Esophagus mucosa (tissue), 1 donor: ENCODE data around the gene WDR26. TPM values are rescaled to one million over a fixed set of nuclear protein-coding genes. Genes with fewer than 3 reads are reported as not detected.
"Not testable (repeated sequence)": the region's sequence is repeated elsewhere in the genome, so short reads cannot be mapped to it uniquely, and the experiment has no call there.

Source experiments
- ATAC-seq: fragments of 200-7000 bp; cut with Tn5 transposase; one replicate; pipeline ENCODE4 v1.9.1; 2020
- total RNA-seq: library from RNA; stranded (reverse); gene quantifications from one replicate; pipeline ENCODE4 v1.2.4, GENCODE V29; 2023
- donor health status: DM: yes; HTN: yes; CAD: no.

Gene WDR26
- 52.9 TPM for total RNA-seq

DNA sequence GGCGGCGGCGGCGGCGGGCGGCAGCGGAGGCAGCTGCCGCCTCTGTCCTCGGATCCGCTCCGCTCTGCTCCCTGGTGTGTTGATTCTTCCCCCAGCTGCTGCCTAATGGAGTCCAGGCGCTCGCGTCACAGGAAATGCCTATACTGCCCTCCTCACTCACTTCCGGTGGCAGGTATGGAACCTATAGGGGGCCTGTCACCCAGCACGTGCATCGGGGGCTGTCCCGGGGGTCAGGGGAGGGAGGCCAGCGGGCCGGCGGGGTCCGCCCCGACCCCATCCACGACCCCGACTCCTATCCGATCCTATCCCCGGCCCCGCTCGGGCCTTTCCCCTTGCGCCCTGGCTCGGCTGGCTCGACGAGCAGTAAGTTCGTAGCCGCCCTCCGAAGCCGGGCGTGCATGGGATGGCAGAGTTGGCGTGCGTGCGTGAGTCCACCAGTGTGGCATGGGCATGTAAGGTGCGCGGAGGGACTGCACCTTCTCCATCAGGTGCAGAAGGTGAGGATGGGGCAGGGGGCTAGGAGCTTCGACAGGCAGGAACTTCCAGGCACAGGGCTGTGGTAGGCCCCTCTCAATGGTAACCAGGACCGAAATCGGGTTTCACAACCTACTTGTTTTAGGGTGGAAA, at the start of gene WDR26:
WDR26 (minus strand) TSS at position 107 of the 627 bp plus-strand sequence.
- peak; percentile 85 for ATAC-seq

DNA sequence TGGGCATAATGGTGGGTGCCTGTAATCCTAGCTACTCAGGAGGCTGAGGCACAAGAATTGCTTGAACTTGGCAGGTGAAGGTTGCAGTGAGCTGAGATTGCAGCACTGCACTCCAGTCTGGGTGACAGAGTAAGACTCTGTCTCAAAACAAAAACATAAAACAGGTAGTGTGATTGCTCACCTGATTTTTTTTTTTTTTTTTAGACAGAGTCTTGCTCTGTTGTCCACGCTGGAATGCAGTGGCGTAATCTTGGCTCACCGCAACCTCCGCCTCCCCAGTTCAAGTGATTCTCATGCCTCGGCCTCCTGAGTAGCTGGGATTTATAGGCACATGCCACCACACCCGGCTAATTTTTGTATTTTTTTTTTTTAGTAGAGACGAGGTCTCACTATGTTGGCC, 48.6 kb upstream of the WDR26 start:
- peak; percentile 48 for ATAC-seq

DNA sequence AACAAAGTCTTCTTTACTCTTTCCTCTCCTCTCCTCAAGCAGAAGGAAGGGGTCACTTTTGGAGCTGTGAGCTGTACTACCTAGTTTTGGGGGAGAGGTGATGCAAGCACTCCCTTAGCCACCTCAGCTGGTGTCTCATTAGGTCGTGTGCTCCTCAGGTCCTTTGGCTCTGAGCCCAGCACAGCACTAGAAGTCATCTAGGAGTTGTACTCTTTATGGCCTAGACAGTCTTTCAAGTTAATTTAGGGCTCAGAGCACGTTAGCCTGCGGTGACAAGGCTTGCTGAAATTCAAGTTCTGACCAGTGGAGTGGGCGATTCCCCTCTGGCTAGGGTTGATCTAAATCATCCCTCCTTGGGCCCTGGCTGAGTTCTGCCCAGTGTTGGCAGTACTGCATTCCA, 48.0 kb upstream of the WDR26 start:
- ATAC-seq, result peak; percentile 84

DNA sequence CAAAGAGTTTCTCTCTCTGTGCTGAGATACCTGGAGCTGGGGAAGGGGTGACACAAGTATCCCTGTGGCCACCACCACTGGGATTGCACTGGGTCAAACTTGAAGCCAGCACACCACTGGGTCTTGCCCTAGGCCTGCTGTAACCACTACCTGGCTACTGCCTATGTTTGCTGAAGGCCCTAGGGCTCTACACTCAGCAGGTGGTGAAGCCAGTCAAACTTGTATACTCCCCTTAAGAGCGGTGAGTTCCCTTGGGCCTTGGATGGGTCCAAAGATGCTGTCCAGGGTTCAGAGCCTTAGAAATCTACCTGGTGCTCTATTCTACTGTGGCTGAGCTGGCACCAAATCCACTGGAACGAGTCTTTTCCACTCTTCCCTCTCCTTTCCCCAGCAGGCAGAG, 47.0 kb upstream of the WDR26 start:
- peak; percentile 78 for ATAC-seq

DNA sequence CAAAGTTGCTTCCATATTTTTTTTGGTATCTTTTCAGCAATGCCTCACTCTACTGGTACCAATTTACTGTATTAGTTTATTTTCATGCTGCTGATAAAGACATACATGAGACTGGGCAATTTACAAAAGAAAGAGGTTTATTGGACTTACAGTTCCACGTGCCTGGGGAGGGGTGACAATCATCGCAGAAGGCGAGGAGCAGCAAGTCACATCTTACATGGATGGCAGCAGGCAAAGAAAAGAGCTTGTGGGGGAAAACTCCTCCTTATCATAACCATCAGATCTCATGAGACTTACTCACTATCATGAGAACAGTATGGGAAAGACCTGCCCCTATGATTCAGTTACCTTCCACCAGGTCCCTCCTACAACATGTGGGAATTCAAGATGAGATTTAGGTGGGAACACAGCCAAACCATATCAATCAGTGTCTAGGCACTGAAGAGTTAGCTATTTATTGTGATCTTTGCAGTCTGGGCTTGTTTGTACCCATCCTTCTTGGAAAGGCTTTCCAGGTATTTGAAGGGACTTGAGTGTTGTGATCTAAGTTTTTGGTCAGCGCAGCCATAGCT, 46.4 kb upstream of the WDR26 start:
- ATAC-seq, result peak; percentile 61

DNA sequence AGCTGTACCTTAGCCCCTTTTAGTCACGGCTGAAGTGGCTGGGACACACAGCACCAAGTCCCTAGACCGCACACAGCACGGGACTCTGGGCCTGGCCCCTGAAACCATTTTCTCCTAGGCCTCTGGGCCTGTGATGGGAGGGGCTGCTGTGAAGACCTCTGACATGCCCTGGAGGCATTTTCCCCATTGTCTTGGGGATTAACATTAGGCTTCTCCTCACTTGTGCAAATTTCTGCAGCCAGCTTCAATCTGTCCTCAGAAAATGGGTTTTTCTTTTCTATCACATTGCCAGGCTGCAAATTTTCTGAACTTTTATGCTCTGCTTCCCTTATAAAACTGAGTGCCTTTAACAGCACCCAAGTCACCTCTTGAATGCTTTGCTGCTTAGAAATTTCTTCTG, 45.6 kb upstream of the WDR26 start:
- ATAC-seq, result not testable (repeated sequence)

DNA sequence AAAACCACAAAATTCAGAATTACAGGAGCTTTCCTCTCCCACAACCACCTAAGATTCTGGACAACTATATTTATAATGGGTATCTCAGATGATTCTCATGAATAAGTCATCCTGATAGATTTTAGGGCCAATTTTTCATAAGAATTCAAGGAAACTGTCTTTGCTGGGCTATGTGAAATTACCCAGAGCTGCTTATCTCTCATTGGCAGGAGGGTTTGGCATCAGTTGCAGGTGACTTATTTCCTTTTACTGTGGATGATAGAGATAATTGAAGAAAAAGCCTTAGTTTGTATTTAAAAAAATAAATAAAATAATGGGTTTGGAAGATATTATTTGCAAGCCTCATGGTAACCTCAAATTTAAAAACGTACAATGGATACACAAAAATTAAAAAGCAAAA, 38.2 kb upstream of the WDR26 start:
- no peak for ATAC-seq

DNA sequence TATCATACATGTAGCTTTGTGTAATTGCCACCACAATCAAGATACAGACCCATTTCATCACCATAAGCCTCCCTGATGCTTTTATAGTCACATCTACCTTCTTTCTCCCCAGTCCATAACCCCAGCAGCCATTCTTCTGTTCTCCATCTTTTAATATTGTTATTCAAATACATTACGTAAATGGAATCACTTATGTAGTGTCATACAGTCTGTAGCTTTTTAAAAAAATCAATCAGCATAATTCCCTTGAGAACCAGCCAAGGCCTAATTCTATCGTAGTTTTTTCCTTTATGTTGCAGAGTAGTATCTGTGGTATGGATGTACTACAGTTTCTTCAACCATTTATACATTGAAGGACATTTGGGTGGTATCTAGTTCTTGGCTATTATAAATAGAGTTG, 31.6 kb upstream of the WDR26 start:
- no peak for ATAC-seq

DNA sequence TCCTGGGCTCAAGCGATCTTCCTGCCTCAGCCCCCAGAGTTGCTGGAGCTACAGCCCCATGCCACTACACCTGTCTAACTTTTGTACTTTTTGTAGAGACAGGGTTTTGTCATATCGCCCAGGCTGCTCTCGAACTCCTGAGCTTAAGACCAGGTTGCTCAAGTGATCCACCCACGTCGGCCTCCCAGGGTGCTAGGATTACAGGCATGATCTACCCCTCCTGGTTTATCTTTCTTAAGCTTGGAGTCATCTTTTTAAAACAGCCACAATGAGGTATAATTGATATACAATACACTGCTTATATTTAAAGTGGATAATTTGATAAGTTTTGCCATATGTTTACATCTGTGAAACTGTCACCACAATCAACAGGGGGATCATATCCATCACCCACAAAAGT, 25.4 kb upstream of the WDR26 start:
- ATAC-seq, result no peak

DNA sequence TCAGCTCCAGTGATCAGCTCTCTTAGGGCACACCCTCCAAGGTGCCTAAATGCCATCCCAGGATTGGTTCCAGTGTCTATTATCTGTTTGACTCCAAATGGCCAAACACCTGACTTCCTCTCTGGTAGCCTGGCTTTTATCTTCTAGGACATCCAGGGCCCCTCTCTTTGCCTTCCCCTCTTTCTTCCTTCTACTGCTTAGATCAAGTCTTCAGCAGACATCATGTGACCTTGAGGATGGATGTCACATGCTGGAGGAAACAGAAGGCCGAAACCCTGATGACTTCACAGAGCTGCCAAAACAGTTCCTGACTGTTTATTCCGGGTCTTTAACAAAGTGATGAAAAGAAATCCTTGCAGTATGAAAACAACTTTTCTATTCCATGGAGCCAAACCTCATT, 24.4 kb upstream of the WDR26 start:
- ATAC-seq, result no peak

DNA sequence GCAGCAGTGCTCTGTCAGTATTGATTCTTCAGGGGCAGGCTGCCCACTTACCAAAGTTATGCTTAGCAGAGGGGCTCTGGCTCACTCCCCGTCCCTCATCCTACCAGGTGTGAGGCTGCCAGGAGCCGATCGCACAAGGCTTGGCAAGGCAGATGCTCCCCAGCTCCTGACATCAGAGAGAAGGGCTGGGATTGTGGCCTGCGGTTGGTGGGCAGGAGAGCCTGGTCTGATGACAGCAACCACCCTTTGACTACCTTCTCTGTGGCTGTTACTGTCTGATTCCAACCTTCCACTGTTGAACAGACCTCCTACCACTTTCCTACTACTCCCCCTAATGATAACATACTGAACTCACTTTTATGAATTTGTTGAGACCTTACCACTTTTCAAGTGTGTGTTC, 23.7 kb upstream of the WDR26 start:
- ATAC-seq, result no peak

DNA sequence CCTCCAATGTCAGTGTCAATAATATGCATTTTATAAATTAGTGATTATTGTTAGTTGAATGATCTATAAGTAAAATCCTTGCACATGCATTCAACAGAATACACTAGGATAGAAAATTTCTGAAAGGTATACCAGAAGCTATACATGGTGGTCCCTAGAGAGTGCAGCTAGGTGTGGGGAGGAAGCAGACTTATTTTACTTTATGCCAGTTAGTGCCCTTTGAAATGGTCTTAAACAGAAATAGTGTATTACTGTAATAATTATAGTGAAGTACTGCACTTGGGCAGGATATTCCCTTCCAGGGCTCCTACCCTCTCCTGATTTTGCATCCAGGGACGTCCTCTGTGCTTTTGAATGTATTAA, 23.2 kb upstream of the WDR26 start:
- no peak for ATAC-seq

DNA sequence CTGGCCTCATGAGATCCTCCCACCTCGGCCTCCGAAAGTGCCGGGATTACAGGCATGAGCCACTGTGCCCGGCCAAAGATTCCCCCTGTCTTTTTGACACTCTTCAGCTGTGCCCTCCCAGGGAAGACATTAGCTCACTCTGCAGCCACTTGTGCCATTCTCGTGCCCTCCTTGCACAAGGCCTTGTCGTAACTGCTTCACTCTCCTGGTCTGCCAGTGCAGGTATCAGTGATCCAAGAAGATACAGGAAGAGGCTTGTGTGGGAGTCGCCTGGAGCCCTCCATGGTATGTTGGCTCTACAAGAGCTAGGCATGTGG, 22.0 kb upstream of the WDR26 start:
- ATAC-seq, result no peak

DNA sequence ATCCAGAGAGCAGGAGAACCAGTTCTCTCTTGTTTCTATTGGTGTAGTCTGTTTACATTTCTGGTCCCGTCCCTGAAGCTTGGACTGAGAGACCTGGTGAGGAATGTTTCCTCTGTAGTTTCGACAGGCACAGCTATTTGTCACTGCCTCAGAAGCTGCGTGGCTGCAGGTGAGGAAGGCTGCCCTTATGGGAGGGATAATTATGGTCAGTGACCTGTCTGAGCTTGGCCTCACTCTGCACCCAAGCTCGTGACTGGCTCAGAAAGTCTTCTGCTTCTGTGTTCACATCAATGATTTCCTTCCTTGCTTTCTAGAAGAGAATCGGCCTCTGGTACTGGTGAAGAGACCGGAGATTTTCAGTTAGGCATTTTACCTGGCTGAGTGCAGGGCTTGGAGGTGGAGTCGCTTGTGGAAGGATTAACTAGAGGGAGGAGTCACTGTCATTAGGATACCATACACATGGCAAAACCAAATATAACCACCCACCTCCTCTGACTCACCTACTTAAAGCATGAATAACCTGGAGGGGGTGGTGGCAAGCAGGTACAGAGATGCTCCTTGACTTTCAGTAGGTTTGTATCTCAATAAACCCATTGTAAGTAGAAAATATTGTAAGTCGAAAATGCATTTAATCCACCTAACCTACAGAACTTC, 19.9 kb upstream of the WDR26 start:
- peak; percentile 88 for ATAC-seq

DNA sequence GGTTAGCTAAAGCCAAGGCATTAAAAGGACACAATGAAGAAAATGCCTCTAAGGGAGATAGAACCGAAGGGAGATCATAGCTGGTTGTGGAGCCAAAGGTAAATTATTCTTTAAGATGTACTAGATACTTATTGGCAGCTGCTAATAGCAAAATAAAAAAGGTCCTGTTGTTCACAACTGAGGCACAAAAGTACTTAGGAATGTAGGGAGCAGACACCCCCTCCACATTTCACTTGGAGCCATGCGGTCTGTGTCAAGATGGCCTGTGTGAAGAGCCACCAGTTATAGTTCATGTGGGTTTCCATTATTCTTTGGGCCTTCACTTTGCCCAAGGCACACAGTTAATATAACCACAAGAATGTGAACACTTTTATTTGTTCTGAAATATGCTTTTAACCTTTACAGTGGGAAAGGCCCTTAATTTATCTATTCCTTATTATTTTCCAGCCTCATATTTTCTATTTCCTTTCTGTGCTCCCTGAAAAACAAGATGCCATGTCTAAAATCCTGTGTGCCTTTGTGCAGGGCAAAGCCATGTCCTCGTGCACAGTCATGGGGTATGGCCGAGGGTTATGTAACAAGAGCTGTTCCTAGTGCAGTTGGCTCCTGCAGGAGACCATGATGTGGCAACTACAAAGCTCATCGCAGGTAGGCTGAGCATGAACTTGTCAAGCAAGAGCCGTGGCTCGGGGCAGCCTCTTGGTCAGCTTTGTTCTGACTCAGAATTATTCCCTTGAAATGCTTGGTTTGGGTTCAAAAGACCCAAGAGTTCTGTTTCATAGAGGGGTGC, 16.2 kb upstream of the WDR26 start:
- peak; percentile 84 for ATAC-seq

DNA sequence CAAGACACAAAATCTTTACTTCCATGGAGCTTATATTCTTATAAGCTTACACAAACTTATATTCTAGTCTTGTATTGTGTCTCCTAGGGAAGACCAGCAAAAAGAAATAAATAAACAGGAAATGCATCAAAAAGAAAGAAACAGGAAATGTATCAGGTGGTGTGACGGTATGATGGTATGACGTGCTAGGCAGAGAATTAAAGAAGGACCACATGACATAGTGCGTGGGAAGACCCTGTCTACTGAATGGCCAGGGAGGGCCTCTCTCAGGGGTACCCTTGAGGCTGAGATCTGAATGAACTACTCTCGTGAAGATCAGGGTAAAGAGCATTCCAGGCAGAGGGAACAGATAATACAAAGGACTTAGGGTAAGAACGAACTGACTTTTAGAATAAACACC, 15.6 kb upstream of the WDR26 start:
- no peak for ATAC-seq

DNA sequence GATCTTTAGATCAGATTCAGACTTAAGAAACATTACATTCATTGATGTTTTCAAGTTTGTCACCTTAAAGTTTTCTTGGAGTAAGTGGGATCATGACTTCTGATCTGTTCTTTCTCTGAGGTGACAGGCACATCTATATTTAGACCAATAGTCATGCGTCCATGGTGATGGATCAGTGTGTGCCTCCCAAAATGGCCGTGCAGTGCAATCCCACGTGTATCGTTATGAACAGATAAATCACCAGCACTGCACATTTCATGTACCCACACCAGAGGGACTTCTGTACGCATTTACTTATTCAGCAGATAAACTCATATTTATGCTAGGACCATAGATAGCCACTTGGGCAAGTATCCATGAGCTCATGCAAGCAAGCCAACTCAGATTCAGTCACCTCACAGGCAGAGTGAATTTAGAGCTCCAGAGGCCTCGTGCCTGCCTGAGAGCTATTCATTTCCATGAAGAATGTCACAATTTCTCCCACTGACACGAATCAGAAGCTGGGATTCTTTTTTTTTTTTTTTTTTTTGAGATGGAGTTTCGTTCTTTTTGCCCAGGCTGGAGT, 13.9 kb upstream of the WDR26 start:
- ATAC-seq, result no peak

DNA sequence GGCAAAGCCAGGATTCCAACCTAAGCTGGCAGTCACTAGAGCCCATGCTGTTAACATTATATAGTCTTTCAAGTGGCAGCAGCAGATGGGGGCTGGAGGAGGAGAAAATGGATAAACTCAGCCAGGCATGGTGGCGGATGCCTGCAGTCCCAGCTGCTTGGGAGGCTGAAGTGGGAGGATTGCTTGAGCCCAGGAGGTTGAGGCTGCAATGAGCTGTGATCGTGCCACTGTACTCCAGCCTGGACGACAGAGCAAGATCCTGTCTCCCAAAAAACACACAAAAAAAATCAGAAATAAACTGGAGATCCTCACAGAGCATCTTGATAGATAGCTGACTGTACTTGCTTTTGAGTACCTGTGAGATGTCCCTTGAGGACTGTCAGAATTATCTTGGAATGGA, 13.4 kb upstream of the WDR26 start:
- no peak for ATAC-seq

DNA sequence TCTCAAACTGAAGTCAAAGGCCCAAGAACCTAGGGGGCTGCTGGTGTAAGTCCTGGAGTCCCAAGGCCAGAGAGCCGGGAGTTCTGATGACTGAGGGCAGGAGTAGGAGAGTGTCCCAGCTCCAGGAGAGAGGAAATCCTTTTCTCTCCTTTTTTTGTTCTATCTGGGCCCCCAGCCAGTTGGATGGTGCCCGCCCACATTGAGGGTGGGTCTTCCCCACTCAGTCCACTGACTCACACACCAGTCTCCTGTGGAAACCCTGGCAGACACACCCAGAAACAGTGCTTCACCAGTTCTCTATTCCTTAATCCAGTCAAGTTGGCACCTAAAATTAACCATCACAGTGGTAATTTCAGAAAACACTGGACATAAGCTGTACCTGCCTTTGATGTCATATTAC, 12.7 kb upstream of the WDR26 start:
- peak; percentile 89 for ATAC-seq

DNA sequence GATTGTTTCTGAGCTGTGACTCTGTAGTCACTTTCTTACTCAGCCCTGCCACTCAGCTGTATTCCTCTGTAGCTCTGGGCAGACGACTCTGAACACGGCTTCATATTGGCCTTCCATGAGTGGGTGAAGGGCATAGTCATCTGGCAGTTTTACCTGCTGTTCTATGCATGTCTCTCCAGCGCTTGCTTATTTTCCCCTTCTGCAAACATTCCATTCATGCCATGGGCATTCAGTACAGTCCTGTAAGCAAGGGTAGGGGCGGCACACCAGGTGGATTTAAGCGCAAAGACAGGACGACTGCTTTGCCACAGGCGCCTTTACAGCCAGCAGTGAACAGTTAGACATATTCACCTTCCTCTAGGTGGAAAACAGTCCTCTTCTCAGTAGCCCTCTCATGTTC, 4.4 kb upstream of the WDR26 start:
- no peak for ATAC-seq

DNA sequence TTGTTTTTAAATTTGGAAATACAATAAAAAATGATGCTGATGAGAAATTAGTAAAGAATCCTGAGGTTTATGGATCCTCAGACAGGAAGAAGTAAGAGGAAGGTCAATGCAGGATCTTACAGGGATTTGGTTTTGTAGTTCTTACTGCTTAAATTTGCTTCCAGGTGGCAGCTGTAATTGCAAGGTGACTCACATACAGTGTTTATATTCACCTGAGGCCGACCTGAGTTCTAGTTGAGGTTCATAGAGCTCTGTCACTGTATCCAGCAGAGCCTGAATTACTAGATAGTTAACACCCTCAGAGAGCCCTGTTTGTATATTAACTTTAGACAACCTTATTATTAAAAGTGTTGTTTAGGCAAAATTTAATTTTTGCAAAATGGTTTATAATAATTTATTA, 1.4 kb upstream of the WDR26 start:
- ATAC-seq, result peak; percentile 87

DNA sequence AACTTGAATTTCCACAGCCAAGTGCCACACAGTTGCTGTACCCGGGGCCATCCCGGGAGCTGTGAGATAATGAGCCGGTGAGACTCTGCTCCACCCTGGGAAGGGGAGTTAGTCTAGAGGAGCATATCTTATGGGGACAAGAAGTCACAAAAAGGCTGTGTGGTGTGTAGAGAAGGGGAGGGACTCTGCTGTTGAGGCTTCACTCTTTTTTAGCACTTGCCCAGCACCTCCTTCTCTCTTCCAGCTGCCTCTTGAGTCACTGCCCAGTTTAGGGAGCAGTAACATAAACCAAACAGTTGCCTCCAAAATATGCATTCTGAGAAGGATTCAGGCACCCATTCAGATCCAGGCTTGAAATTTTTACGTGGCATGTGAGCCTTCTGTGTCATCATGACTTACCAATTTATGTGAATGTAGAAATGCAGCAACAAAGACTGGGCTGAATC, 744 bp upstream of the WDR26 start:
- peak; percentile 64 for ATAC-seq
